Muscle of back (tissue), 10 donors: Measurements from ENCODE around the gene FRMD3. TPM values are rescaled to one million over a fixed set of nuclear protein-coding genes. Genes with fewer than 3 reads are reported as not detected.

Experiments
- polyA plus RNA-seq, 10 donors: library from polyadenylated mRNA; unstranded; fragments of 120-200 nt; gene quantifications; one replicate each; pipeline ENCODE4 v1.2.1, GENCODE V29; 2013; ENCODE audit not compliant: insufficient read length in 10 of 10

Gene FRMD3
- polyA plus RNA-seq, 10 donors, result 22.5 to 37.8 (median 29.4) TPM

Other genes starting within 250 kb of the FRMD3 start
- 1 to 10 TPM; 3.3 to 6.2 (median 5.0) TPM for gene IDNK, start 84.7 kb upstream of the FRMD3 start, polyA plus RNA-seq
- 10 to 100 TPM; 62.3 to 87.3 (median 67.1) TPM for gene UBQLN1, start 169.6 kb upstream of the FRMD3 start, polyA plus RNA-seq